ENCODE measurements around the gene TRH.

- TF ChIP-seq POLR2AphosphoS5 (IDR thresholded peaks at IDR 0.05; ENCODE audit: insufficient read depth, low read depth, low read length) (no peak), EZH2 (IDR thresholded peaks at IDR 0.05; ENCODE audit: borderline replicate concordance, low read depth, low read length, severe bottlenecking) (no peak), CTCF (IDR thresholded peaks at IDR 0.05; ENCODE audit: extremely low read depth in 1 of 2, insufficient read depth in 1 of 2, low read depth in 1 of 2, low read length in 2 of 2) (no peak)
Measured at GRCh38 chr3:129972301-129972700, 2.2 kb upstream of the TRH start.

Data from endothelial cell of umbilical vein (primary cell).